Gastrocnemius medialis (tissue), 4 donors: ENCODE measurements around the gene NLK. TPM values are rescaled to one million over a fixed set of nuclear protein-coding genes. Genes with fewer than 3 reads are reported as not detected.

Source experiments
- ATAC-seq, 2 donors: fragments of 150-250 bp; one replicate each; pipeline ENCODE4 v1.9.1; 2016
- DNase-seq, 2 donors: peaks; one replicate each; pipeline ENCODE4 v3.0.0-alpha.2; 2019
- H3K27ac ChIP-seq, 4 donors: fragments of 200-600 bp; sonication (generic); 1 replicate in 1 of 4; 2 replicates in 3 of 4; pipeline ENCODE4 v1.5.1; 2016 to 2018; ENCODE audit warnings: mild to moderate bottlenecking in 2 of 4, moderate library complexity in 1 of 4
- H3K27me3 ChIP-seq, 3 donors: fragments of 200-600 bp; sonication (generic) in 2 of 3; 1 replicate in 1 of 3; 2 replicates in 2 of 3; pipeline versions ENCODE4 v1.5.1 to v1.6.0; 2016 to 2019; ENCODE audit warnings: mild to moderate bottlenecking in 1 of 3, moderate library complexity in 1 of 3
- H3K36me3 ChIP-seq, 2 donors: fragments of 200-600 bp; sonication (generic) in 1 of 2; one replicate each; pipeline ENCODE4 v1.5.1; 2017 to 2018
- H3K4me1 ChIP-seq, 2 donors: fragments of 200-600 bp; sonication (generic) in 1 of 2; one replicate each; pipeline ENCODE4 v1.5.1; 2016 to 2017; ENCODE audit warnings: mild to moderate bottlenecking in 2 of 2
- H3K4me3 ChIP-seq, 4 donors: fragments of 200-600 bp; sonication (generic) in 3 of 4; 1 replicate in 1 of 4; 2 replicates in 3 of 4; pipeline ENCODE4 v1.5.1; 2016 to 2019; ENCODE audit warnings: mild to moderate bottlenecking in 2 of 4
- H3K9me3 ChIP-seq, 3 donors: fragments of 200-600 bp; sonication (generic) in 2 of 3; 1 replicate in 1 of 3; 2 replicates in 2 of 3; pipeline ENCODE4 v1.5.1; 2016 to 2019
- CTCF ChIP-seq, 5 experiments: fragments of 450-650 bp in 3 of 5; fragments of 200-600 bp in 2 of 5; sonication (generic) in 2 of 5; IDR thresholded peaks in 4 of 5; conservative IDR thresholded peaks in 1 of 5; 1 replicate in 4 of 5; 2 replicates in 1 of 5; pipeline ENCODE4 v1.5.1; 2016 to 2019; ENCODE audit warnings: antibody characterized with exemption in 5 of 5, mild to moderate bottlenecking in 3 of 5, moderate library complexity in 3 of 5
- POLR2A ChIP-seq, 2 donors: fragments of 450-650 bp; IDR thresholded peaks; one replicate each; pipeline ENCODE4 v1.6.1; 2017; ENCODE audit warnings: antibody characterized with exemption in 2 of 2, mild to moderate bottlenecking in 2 of 2, moderate library complexity in 2 of 2
- in situ Hi-C, 4 donors: fragments of 200-750 bp; cut with MboI; loops; one replicate each; pipeline versions ENCODE4 v1.15.0 to v1.8.0; 2017; ENCODE audit warnings: low sequenced_read_pairs in 4 of 4
- intact Hi-C: fragments of 100-400 bp; cut with DNase I; formaldehyde crosslinking; loops from one replicate; pipeline ENCODE4 v1.15.1; 2023; ENCODE audit warnings: low total_unique reads
- total RNA-seq, 4 donors: library from RNA; depleted of rRNA; stranded (reverse); fragments of >200 nt; gene quantifications; one replicate each; pipeline versions ENCODE4 v1.1.0 to v1.2.3, GENCODE V29; 2016

Gene NLK
- total RNA-seq, 4 donors from 2014 or later: 6.5 to 11.0 (median 9.1) TPM

GRCh38 chr17:28055546-28056275 lies 13.2 kb downstream of the NLK start:
- Histone ChIP-seq H3K27me3 (no peaks in the 10 kb centered on the region), H3K9me3 (no peaks in the 10 kb centered on the region), H3K4me3 (no peak overlapping the region), H3K4me1 (peaks cover 0 to 13% of the 10 kb centered on the region in 2 donors), H3K27ac (no peak overlapping the region), H3K36me3 (no peaks in the 10 kb centered on the region)
- intact Hi-C loops (no loop called here), in situ Hi-C loops (no loop called here)
- DNase-seq (no peak), ATAC-seq (no peak)
- TF ChIP-seq POLR2A (IDR thresholded peaks at IDR 0.05): no peak
- TF ChIP-seq CTCF (IDR thresholded peaks at IDR 0.05 in 4 of 5, conservative IDR thresholded peaks at IDR 0.05 in 1 of 5): no peak

- TF ChIP-seq POLR2A (IDR thresholded peaks at IDR 0.05) (no peak), CTCF (IDR thresholded peaks at IDR 0.05 in 4 of 5, conservative IDR thresholded peaks at IDR 0.05 in 1 of 5) (no peak)
These were observed 13.8 kb downstream of the NLK start for GRCh38 chr17:28056276-28056620.

GRCh38 chr17:28057731-28058246 lies 15.3 kb downstream of the NLK start:
- H3K9me3 ChIP-seq: no peaks in the 10 kb centered on the region
- in situ Hi-C loops: no loop called here
- no peak overlapping the region for H3K27ac ChIP-seq
- H3K36me3 ChIP-seq: no peaks in the 10 kb centered on the region
- TF ChIP-seq CTCF (IDR thresholded peaks at IDR 0.05 in 4 of 5, conservative IDR thresholded peaks at IDR 0.05 in 1 of 5): no peak
- TF ChIP-seq POLR2A (IDR thresholded peaks at IDR 0.05): no peak
- ATAC-seq (no peak), DNase-seq (no peak)
- no peaks in the 10 kb centered on the region for H3K27me3 ChIP-seq
- H3K4me1 ChIP-seq: peaks cover 0 to 12% of the 10 kb centered on the region in 2 donors
- no peak overlapping the region for H3K4me3 ChIP-seq
- intact Hi-C loops: no loop called here

More at GRCh38 chr17:28056276-28056620, 13.8 kb downstream of the NLK start:
- Histone ChIP-seq H3K4me1 (peaks cover 0 to 13% of the 10 kb centered on the region in 2 donors), H3K27me3 (no peaks in the 10 kb centered on the region), H3K27ac (no peak overlapping the region), H3K4me3 (no peak overlapping the region), H3K9me3 (no peaks in the 10 kb centered on the region), H3K36me3 (no peaks in the 10 kb centered on the region)
- in situ Hi-C loops: no loop called here
- intact Hi-C loops: no loop called here
- ATAC-seq (no peak), DNase-seq (no peak)

GRCh38 chr17:28059675-28060074 lies 17.2 kb downstream of the NLK start:
- no peak overlapping the region for H3K4me3 ChIP-seq
- no peaks in the 10 kb centered on the region for H3K36me3 ChIP-seq
- no peaks in the 10 kb centered on the region for H3K27me3 ChIP-seq
- H3K4me1 ChIP-seq: peaks cover 0 to 4% of the 10 kb centered on the region in 2 donors
- in situ Hi-C loops: no loop called here
- H3K9me3 ChIP-seq: no peaks in the 10 kb centered on the region
- no peak for DNase-seq
- intact Hi-C loops: no loop called here
- TF ChIP-seq CTCF (IDR thresholded peaks at IDR 0.05 in 4 of 5, conservative IDR thresholded peaks at IDR 0.05 in 1 of 5) (no peak), POLR2A (IDR thresholded peaks at IDR 0.05) (no peak)
- no peak overlapping the region for H3K27ac ChIP-seq
- no peak for ATAC-seq
